GM19438 (cell line): ENCODE data around the gene PRRT1.
"Not testable (repeated sequence)": the region's sequence is repeated elsewhere in the genome, so short reads cannot be mapped to it uniquely, and the experiment has no call there.

Source experiments
- ATAC-seq: cut with Tn5 transposase; IDR thresholded peaks from one replicate; pipeline ENCODE4 v1.9.1; 2021; ENCODE audit warnings: low read depth; ENCODE audit not compliant: unreplicated experiment

Gene PRRT1

GRCh38 chr6:32105433-32105832 is 46.3 kb downstream of the PRRT1 start:
- ATAC-seq: no peak

GRCh38 chr6:32102255-32102654 is 49.5 kb downstream of the PRRT1 start:
- ATAC-seq: no peak

GRCh38 chr6:32100251-32100650 is 51.5 kb downstream of the PRRT1 start:
- ATAC-seq: not testable (repeated sequence)
